ENCODE results near the gene SSR1.

DNA sequence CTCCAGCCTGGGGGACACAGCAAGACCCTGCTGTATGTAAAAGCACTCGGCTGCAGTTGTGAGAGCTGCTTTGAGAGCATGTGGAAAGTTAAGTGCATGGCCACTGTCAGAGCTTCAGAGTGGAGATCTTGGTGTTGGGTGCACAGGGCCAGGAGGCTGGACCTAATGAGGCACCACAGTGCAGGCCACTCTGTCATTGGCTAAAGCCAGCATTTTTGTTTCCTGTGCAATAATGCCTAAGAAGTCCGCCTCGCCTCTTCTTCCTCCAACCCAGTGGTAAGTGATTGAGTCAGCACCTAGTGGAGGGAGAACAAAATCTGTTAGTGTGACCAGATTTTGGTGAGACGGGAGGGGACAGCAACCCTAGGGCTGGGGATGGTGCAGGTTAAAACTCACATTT lies 60.6 kb downstream of the SSR1 start:
- TF ChIP-seq CTCF (conservative IDR thresholded peaks at IDR 0.05 in 1 of 2, IDR thresholded peaks at IDR 0.05 in 1 of 2; ENCODE audit: low read depth in 1 of 2, low read length in 2 of 2): no peak
- no peak for TF ChIP-seq EZH2 (IDR thresholded peaks at IDR 0.05; ENCODE audit: low read length, missing control alignments)
